ENCODE results near the gene MAP7. TPM values are rescaled to one million over a fixed set of nuclear protein-coding genes. Genes with fewer than 3 reads are reported as not detected.

Gene MAP7
- total RNA-seq, 4 donors from 2014 or later, result 16.5 to 47.1 (median 38.8) TPM

DNA sequence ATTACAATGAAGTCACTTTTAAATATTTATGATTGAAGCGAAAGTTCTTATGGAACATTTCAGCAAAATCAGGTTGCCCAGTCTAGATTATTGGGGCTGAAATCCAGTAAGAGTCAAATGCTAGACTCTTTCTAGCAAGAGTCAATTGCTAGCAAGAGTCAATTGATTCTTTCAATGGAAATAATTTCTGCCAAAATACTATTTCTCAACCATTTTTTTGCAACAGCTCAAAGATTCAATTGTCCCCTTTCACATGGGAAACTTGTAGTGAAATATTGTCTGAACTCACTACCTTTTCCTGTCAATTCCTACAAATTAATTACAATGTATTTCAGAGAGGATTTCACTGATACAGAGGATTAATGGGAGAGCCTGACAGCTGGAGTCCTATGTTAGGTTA is 78.3 kb downstream of the MAP7 start:
- Histone ChIP-seq H3K4me3 (no peak overlapping the region), H3K36me3 (no peaks in the 10 kb centered on the region), H3K9me3 (no peaks in the 10 kb centered on the region), H3K27me3 (no peaks in the 10 kb centered on the region), H3K4me1 (no peaks in the 10 kb centered on the region), H3K27ac (no peak overlapping the region)
- TF ChIP-seq, protein P1, sequence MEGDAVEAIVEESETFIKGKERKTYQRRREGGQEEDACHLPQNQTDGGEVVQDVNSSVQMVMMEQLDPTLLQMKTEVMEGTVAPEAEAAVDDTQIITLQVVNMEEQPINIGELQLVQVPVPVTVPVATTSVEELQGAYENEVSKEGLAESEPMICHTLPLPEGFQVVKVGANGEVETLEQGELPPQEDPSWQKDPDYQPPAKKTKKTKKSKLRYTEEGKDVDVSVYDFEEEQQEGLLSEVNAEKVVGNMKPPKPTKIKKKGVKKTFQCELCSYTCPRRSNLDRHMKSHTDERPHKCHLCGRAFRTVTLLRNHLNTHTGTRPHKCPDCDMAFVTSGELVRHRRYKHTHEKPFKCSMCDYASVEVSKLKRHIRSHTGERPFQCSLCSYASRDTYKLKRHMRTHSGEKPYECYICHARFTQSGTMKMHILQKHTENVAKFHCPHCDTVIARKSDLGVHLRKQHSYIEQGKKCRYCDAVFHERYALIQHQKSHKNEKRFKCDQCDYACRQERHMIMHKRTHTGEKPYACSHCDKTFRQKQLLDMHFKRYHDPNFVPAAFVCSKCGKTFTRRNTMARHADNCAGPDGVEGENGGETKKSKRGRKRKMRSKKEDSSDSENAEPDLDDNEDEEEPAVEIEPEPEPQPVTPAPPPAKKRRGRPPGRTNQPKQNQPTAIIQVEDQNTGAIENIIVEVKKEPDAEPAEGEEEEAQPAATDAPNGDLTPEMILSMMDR (IDR thresholded peaks at IDR 0.05), result no peak
- no peak for TF ChIP-seq POLR2A (IDR thresholded peaks at IDR 0.05)
- DNase-seq, result no peak

DNA sequence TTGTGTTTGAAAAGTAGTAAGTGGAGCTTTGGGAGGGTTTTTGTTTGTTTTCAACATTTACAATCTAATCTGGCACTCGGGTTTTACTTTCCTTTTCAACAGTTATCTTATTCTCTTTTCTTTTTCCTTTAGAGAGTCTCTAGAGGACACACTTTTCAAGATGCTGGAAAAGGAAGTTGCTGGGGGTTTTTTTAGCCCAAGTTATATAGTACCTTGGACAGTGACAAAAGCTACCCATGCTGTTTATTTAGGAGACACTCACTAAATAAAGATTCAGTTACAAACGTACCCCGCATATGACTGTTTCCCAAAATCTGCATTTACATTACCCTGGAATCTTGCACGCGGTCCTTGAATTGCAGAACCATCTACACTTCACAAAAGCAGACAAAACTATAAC is 78.8 kb downstream of the MAP7 start:
- Histone ChIP-seq H3K27me3 (no peaks in the 10 kb centered on the region), H3K4me1 (no peaks in the 10 kb centered on the region), H3K4me3 (no peak overlapping the region), H3K36me3 (no peaks in the 10 kb centered on the region), H3K9me3 (no peaks in the 10 kb centered on the region), H3K27ac (no peak overlapping the region)
- TF ChIP-seq, protein P1 (IDR thresholded peaks at IDR 0.05), result no peak
- no peak for TF ChIP-seq POLR2A (IDR thresholded peaks at IDR 0.05)
- DNase-seq, result no peak

DNA sequence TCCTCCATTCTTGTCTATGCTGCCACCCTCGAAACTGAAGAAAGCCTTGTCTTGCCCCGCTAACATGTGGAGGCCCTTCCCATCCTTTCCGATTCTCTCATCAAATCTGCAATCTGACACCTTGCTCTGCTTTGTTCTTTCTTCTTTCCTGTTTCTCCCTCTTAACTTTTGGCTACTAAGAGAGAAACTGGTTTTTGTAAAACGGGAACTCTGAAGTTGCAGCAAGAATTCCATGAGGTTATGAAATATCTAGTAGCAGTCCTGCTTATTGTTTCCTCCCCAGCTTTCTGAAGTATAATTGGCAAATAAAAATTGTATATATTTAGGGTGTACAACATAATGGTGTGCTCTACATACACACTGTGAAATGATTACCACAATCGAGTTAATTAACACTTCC is 80.2 kb downstream of the MAP7 start:
- no peaks in the 10 kb centered on the region for H3K4me1 ChIP-seq
- no peak overlapping the region for H3K27ac ChIP-seq
- no peaks in the 10 kb centered on the region for H3K27me3 ChIP-seq
- no peak overlapping the region for H3K4me3 ChIP-seq
- DNase-seq, result no peak
- no peaks in the 10 kb centered on the region for H3K9me3 ChIP-seq
- TF ChIP-seq, protein P1 (IDR thresholded peaks at IDR 0.05), result no peak
- no peak for TF ChIP-seq POLR2A (IDR thresholded peaks at IDR 0.05)
- H3K36me3 ChIP-seq, result no peaks in the 10 kb centered on the region

DNA sequence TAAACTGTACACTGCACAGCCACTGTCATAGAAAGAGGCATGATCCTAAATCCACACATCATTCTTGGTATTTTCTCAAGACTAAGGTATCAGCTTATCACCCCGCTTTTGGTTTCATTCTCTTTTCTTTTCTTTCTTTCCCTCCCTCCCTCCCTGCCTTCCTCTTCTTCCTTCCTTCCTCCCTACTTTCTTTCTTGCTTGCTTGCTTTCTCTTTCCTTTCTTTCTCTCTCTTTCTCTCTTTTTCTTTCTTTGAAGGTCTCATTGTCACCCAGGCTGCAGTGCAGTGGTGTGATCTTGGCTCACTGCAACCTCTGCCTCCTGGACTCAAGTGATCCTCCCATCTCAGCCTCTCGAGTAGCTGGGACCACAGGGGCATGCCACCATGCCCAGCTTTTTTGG is 81.1 kb downstream of the MAP7 start:
- Histone ChIP-seq H3K4me1 (no peaks in the 10 kb centered on the region), H3K36me3 (no peaks in the 10 kb centered on the region), H3K9me3 (no peaks in the 10 kb centered on the region), H3K4me3 (no peak overlapping the region), H3K27me3 (no peaks in the 10 kb centered on the region), H3K27ac (no peak overlapping the region)
- DNase-seq, result no peak
- TF ChIP-seq, protein P1 (IDR thresholded peaks at IDR 0.05), result no peak
- no peak for TF ChIP-seq POLR2A (IDR thresholded peaks at IDR 0.05)

DNA sequence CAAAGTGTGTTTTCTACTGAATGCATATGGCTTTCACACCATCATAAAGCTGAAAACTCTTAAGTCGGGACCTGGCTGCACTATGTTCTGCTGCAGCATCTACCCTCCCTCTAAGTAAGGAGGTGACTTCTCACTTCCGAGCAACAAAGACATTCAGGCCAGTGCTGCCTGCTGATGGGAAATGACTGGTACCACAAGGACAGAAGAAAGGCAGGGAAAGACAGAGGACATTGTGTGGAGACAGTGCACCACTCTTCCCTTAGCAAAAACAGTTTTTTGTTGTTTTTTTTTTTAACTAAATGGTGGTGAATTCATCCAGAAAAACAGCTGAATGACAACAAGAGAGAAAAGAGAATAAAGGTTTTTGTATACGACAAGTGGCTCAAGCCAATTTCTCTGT is 81.5 kb downstream of the MAP7 start:
- Histone ChIP-seq H3K36me3 (no peaks in the 10 kb centered on the region), H3K27me3 (no peaks in the 10 kb centered on the region), H3K4me1 (no peaks in the 10 kb centered on the region), H3K4me3 (no peak overlapping the region), H3K27ac (no peak overlapping the region), H3K9me3 (no peaks in the 10 kb centered on the region)
- no peak for DNase-seq
- TF ChIP-seq, protein P1 (IDR thresholded peaks at IDR 0.05), result no peak
- no peak for TF ChIP-seq POLR2A (IDR thresholded peaks at IDR 0.05)

DNA sequence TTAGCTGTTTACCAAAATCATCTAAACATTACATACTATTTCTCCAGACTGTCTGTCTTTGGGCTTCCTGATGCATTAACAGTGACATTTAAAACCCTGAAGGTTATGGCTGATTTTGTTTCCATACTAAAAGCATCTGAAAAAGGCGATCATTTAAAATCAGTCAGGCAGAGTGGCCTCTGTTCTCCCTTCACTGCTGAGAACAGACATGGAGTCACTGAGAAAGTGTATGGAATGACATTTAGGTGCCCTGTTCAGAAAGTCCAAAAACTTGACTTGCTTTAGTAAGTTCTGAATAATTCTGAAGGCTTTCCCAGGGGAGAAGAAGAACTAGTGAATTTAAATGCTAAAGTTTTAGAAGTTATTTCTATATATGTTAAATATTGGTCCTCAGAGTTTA is 83.0 kb downstream of the MAP7 start:
- DNase-seq, result no peak
- no peaks in the 10 kb centered on the region for H3K9me3 ChIP-seq
- H3K4me3 ChIP-seq, result no peak overlapping the region
- H3K4me1 ChIP-seq, result no peaks in the 10 kb centered on the region
- no peak for TF ChIP-seq POLR2A (IDR thresholded peaks at IDR 0.05)
- TF ChIP-seq, protein P1 (IDR thresholded peaks at IDR 0.05), result no peak
- no peaks in the 10 kb centered on the region for H3K36me3 ChIP-seq
- no peak overlapping the region for H3K27ac ChIP-seq
- H3K27me3 ChIP-seq, result no peaks in the 10 kb centered on the region

Measured in Peyer's patch (tissue), 4 donors.